Esophagus (tissue), 2 donors: ENCODE data around the gene ATXN1. TPM values are rescaled to one million over a fixed set of nuclear protein-coding genes. Genes with fewer than 3 reads are reported as not detected.

Experiments used
- H3K27ac ChIP-seq, 2 donors: one replicate each; pipeline ENCODE4 v1.5.1; 2013; ENCODE audit warnings: low read depth in 2 of 2, mild to moderate bottlenecking in 2 of 2, inconsistent platforms in 1 of 2, low read length in 1 of 2, moderate library complexity in 1 of 2
- H3K27me3 ChIP-seq, 2 donors: one replicate each; pipeline ENCODE4 v1.6.1; 2013; ENCODE audit warnings: low read length in 2 of 2, control low read depth in 1 of 2, mild to moderate bottlenecking in 1 of 2; ENCODE audit not compliant: insufficient read depth in 2 of 2, control insufficient read depth in 1 of 2
- H3K36me3 ChIP-seq, 2 donors: one replicate each; pipeline ENCODE4 v1.6.1; 2013; ENCODE audit warnings: low read length in 1 of 2; ENCODE audit not compliant: control insufficient read depth in 2 of 2, insufficient read depth in 2 of 2
- H3K4me1 ChIP-seq, 2 donors: one replicate each; pipeline ENCODE4 v1.6.1; 2013; ENCODE audit warnings: low read length in 1 of 2; ENCODE audit not compliant: control insufficient read depth in 2 of 2, insufficient read depth in 2 of 2
- H3K4me3 ChIP-seq, 2 donors: one replicate each; pipeline ENCODE4 v1.5.1; 2013; ENCODE audit warnings: low read length in 2 of 2, mild to moderate bottlenecking in 2 of 2, low read depth in 1 of 2, moderate library complexity in 1 of 2
- H3K9me3 ChIP-seq, 2 donors: one replicate each; pipeline ENCODE4 v1.6.1; 2013; ENCODE audit warnings: mild to moderate bottlenecking in 2 of 2, low read depth in 1 of 2, low read length in 1 of 2, moderate library complexity in 1 of 2; ENCODE audit not compliant: control insufficient read depth in 2 of 2, insufficient read depth in 1 of 2
- WGBS, 2 donors: extraction: QIAGEN DNeasy Blood & Tissue Kit; methylation state at CpG; one replicate each; pipeline ENCODE4 v1.1.7; 2013; 5-methylcytosine and 5-hydroxymethylcytosine counted together
- polyA plus RNA-seq, 2 donors: library from polyadenylated mRNA; stranded (reverse); fragments of 200-250 nt; gene quantifications; one replicate each; pipeline ENCODE4 v1.2.3, GENCODE V29; 2013
- donor health status: healthy with polysubstance abuse.
- donor health status: Bipolar disorder and iron deficiency.

Gene ATXN1
- polyA plus RNA-seq, 2 donors: 4.3 to 8.8 TPM

DNA sequence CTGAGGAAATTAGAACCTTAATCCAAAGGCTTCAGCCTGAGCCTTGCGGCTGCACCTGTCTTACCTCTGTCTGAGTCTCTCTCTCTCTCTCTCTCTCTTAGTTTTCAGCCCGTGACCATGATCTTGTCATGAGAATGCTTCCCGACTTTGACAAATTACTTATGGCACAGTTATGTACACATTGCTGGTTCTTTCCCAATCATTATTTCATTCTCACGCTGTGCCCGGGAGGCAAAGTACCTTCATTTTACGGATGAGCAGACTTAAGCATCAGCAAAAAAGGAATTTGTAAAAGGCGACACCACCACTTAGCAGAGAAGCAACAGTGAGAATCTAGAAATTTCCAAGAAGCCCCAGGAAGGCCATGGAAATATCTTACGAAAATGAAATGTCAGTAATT is 468.3 kb downstream of the ATXN1 start:
- Histone ChIP-seq H3K4me3 (no peak overlapping the region), H3K4me1 (no peaks in the 10 kb centered on the region), H3K27ac (no peak overlapping the region), H3K27me3 (no peaks in the 10 kb centered on the region), H3K36me3 (no peaks in the 10 kb centered on the region), H3K9me3 (no peaks in the 10 kb centered on the region)
- WGBS, 2 donors: 49 to 61% methylated on average over 8 of the region's 8 CpGs

DNA sequence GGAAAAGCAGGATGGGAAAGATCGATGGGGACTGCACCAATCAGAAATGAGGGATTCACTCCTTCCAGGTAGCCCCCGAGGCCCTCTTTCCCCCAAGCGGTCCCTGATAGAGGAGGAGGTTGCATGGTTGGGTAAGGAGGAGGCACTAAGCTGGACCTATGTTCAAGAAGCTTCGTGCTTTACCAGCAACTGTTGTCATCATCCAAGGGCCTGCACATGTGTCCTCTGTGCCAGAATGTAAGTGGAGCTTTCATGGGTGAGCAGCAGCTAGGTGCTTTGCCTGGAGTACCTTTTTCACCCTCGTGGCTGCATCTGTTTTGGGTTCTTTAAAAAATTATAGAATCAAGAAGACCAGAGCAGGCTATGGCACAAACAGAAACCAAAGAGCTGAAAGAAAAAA is 468.8 kb downstream of the ATXN1 start:
- Histone ChIP-seq H3K27me3 (no peaks in the 10 kb centered on the region), H3K36me3 (no peaks in the 10 kb centered on the region), H3K4me3 (no peak overlapping the region), H3K4me1 (no peaks in the 10 kb centered on the region), H3K27ac (no peak overlapping the region), H3K9me3 (no peaks in the 10 kb centered on the region)
- WGBS, 2 donors: 75 to 84% methylated on average over 5 of the region's 5 CpGs

GRCh38 chr6:16291739-16292138 is 469.5 kb downstream of the ATXN1 start:
- H3K4me1 ChIP-seq: no peaks in the 10 kb centered on the region
- no peaks in the 10 kb centered on the region for H3K9me3 ChIP-seq
- H3K27ac ChIP-seq: no peak overlapping the region
- H3K27me3 ChIP-seq: no peaks in the 10 kb centered on the region
- no peaks in the 10 kb centered on the region for H3K36me3 ChIP-seq
- 84 to 87% methylated on average over 6 of the region's 6 CpGs for WGBS, 2 donors
- no peak overlapping the region for H3K4me3 ChIP-seq

GRCh38 chr6:16288163-16288562 is 473.1 kb downstream of the ATXN1 start:
- Histone ChIP-seq H3K27me3 (no peaks in the 10 kb centered on the region), H3K4me3 (no peak overlapping the region), H3K36me3 (no peaks in the 10 kb centered on the region), H3K4me1 (no peaks in the 10 kb centered on the region), H3K27ac (no peak overlapping the region), H3K9me3 (no peaks in the 10 kb centered on the region)
- WGBS, 2 donors: 93 to 95% methylated on average over 23 to 26 of the region's 26 CpGs

GRCh38 chr6:16286151-16286522 is 475.1 kb downstream of the ATXN1 start:
- H3K4me3 ChIP-seq: no peak overlapping the region
- no peaks in the 10 kb centered on the region for H3K27me3 ChIP-seq
- H3K4me1 ChIP-seq: no peaks in the 10 kb centered on the region
- H3K27ac ChIP-seq: no peak overlapping the region
- no peaks in the 10 kb centered on the region for H3K36me3 ChIP-seq
- WGBS, 2 donors: 54 to 62% methylated on average over 15 of the region's 15 CpGs
- H3K9me3 ChIP-seq: no peaks in the 10 kb centered on the region

DNA sequence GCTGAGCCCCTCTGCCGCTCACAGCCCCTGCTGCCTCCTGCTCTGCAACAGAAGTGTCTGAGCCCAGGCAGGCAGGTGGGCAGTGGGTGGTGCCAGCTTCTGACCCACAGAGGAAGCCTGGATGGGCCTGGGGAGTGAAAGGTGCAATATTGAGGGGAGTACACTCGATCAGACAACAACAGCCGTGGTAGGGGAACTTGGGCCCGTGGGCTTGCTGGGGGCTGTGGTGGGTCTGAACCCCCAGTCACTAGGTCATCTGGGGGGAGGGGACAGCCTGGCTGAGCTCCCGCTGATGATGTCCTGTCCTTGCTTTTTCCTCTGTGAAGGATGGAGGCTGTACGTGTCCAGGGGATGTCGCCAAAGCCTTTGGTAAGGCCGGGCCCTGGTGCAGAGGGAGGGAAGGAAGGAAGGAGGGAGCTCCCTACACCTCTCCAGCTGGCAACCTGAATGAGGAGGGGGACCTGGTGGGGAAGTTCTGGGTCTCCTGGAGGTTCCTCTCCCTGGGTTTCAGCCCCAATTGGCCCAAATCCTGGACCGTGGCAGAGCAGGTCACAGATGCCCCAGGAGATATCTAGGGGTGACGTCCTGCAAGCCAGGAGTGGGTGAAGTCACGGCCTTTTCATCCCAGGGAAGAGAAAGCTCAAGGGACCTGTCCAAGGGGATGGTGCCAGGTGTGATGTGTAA is 475.7 kb downstream of the ATXN1 start:
- no peak overlapping the region for H3K4me3 ChIP-seq
- no peaks in the 10 kb centered on the region for H3K4me1 ChIP-seq
- WGBS, 2 donors: 90% methylated on average over 11 of the region's 11 CpGs
- no peaks in the 10 kb centered on the region for H3K36me3 ChIP-seq
- no peaks in the 10 kb centered on the region for H3K9me3 ChIP-seq
- no peaks in the 10 kb centered on the region for H3K27me3 ChIP-seq
- H3K27ac ChIP-seq: no peak overlapping the region

DNA sequence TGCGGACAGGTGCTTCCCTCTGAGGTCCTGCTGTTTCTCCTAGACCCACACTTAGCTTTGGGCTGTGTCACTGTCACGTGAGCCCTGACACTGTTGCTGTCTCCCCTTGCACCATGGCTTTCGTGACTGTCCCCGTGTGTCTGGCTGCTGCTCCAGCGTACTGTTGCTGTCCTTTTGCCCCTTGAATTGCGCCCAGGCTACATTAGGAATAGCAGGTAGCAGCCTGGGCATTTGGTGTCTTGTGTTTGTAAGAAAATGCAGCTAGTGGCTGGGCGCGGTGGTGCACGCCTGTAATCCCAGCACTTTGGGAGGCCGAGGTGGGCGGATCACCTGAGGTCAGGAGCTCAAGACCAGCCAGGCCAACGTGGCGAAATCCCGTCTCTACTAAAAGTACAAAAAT is 476.8 kb downstream of the ATXN1 start:
- Histone ChIP-seq H3K4me1 (no peaks in the 10 kb centered on the region), H3K9me3 (no peaks in the 10 kb centered on the region), H3K27ac (no peak overlapping the region), H3K4me3 (no peak overlapping the region), H3K36me3 (no peaks in the 10 kb centered on the region), H3K27me3 (no peaks in the 10 kb centered on the region)
- 91 to 94% methylated on average over 14 of the region's 14 CpGs for WGBS, 2 donors

- H3K36me3 ChIP-seq: no peaks in the 10 kb centered on the region
- H3K27me3 ChIP-seq: no peaks in the 10 kb centered on the region
- peaks cover 0 to 10% of the 10 kb centered on the region in 2 donors for H3K4me1 ChIP-seq
- H3K9me3 ChIP-seq: no peaks in the 10 kb centered on the region
- WGBS, 2 donors: 89 to 94% methylated on average over 4 of the region's 4 CpGs
- no peak overlapping the region for H3K27ac ChIP-seq
- no peak overlapping the region for H3K4me3 ChIP-seq
Observed at GRCh38 chr6:16282370-16282769, 478.9 kb downstream of the ATXN1 start.

- H3K27ac ChIP-seq: no peak overlapping the region
- WGBS, 2 donors: 87 to 94% methylated on average over 5 of the region's 5 CpGs
- H3K4me1 ChIP-seq: peaks cover 0 to 10% of the 10 kb centered on the region in 2 donors
- H3K4me3 ChIP-seq: no peak overlapping the region
- no peaks in the 10 kb centered on the region for H3K9me3 ChIP-seq
- no peaks in the 10 kb centered on the region for H3K27me3 ChIP-seq
- no peaks in the 10 kb centered on the region for H3K36me3 ChIP-seq
Observed at GRCh38 chr6:16279243-16279642, 482.0 kb downstream of the ATXN1 start.

DNA sequence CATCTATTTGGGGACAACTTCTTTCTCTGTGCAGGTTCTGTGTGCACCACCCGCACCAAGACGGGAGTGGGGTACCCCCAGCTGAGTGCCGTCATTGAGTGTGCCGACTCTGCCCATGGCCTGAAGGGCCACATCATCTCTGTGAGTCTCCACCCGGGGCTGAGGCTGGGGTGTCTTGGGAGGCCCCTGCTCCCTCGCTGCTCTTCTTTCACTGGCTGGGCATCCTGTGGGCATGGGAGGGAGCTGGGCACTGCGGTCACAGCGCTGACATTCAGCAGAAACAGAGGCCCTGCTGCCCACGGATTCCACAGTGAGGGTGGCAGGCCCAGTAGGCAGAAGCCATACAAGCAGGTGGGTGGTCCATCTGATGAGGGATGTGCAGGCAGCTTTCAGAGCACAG is 482.5 kb downstream of the ATXN1 start:
- Histone ChIP-seq H3K27me3 (no peaks in the 10 kb centered on the region), H3K4me1 (peaks cover 0 to 10% of the 10 kb centered on the region in 2 donors), H3K9me3 (no peaks in the 10 kb centered on the region), H3K36me3 (no peaks in the 10 kb centered on the region), H3K27ac (no peak overlapping the region), H3K4me3 (no peak overlapping the region)
- WGBS, 2 donors: 92 to 94% methylated on average over 9 of the region's 9 CpGs
